Measurements from ENCODE around the gene KBTBD3. TPM values are rescaled to one million over a fixed set of nuclear protein-coding genes. Genes with fewer than 3 reads are reported as not detected.

The KBTBD3 gene, protein sequence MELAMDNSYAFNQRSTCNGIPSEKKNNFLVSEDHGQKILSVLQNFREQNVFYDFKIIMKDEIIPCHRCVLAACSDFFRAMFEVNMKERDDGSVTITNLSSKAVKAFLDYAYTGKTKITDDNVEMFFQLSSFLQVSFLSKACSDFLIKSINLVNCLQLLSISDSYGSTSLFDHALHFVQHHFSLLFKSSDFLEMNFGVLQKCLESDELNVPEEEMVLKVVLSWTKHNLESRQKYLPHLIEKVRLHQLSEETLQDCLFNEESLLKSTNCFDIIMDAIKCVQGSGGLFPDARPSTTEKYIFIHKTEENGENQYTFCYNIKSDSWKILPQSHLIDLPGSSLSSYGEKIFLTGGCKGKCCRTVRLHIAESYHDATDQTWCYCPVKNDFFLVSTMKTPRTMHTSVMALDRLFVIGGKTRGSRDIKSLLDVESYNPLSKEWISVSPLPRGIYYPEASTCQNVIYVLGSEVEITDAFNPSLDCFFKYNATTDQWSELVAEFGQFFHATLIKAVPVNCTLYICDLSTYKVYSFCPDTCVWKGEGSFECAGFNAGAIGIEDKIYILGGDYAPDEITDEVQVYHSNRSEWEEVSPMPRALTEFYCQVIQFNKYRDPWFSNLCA
- 3.1 TPM for total RNA-seq (ENCODE audit: unreplicated experiment)
- long read RNA-seq, partial matches to known transcripts, result 0 of 2 reads
- long read RNA-seq, other reads (novel, unspliced or antisense), result 0 of 2 reads

GRCh38 chr11:106076919-106077608 is at the start of gene KBTBD3:
TSS of gene KBTBD3 (minus strand) at chr11:106077347. CDS start at chr11:106059097, 18,250 bp downstream.
- TF ChIP-seq, protein P1, sequence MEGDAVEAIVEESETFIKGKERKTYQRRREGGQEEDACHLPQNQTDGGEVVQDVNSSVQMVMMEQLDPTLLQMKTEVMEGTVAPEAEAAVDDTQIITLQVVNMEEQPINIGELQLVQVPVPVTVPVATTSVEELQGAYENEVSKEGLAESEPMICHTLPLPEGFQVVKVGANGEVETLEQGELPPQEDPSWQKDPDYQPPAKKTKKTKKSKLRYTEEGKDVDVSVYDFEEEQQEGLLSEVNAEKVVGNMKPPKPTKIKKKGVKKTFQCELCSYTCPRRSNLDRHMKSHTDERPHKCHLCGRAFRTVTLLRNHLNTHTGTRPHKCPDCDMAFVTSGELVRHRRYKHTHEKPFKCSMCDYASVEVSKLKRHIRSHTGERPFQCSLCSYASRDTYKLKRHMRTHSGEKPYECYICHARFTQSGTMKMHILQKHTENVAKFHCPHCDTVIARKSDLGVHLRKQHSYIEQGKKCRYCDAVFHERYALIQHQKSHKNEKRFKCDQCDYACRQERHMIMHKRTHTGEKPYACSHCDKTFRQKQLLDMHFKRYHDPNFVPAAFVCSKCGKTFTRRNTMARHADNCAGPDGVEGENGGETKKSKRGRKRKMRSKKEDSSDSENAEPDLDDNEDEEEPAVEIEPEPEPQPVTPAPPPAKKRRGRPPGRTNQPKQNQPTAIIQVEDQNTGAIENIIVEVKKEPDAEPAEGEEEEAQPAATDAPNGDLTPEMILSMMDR (IDR thresholded peaks at IDR 0.05; ENCODE audit: unreplicated experiment), result no peak
- DNase-seq (ENCODE audit: low spot score), result peak; percentile 95
- H3K27me3 Mint-ChIP-seq (ENCODE audit: unreplicated experiment), result peaks cover 3% of the 10 kb centered on the region
- H3K4me3 Mint-ChIP-seq (ENCODE audit: unreplicated experiment), result peak within 1 kb of the TSS; percentile 97
- peak within 1 kb of the TSS; percentile 95 for H3K27ac Mint-ChIP-seq (ENCODE audit: unreplicated experiment)
- no peaks in the 10 kb centered on the region for H3K9me3 Mint-ChIP-seq (ENCODE audit: unreplicated experiment)
- peaks cover 11% of the 10 kb centered on the region for H3K4me1 Mint-ChIP-seq (ENCODE audit: unreplicated experiment)
- H3K36me3 Mint-ChIP-seq (ENCODE audit: low read depth, unreplicated experiment), result peaks cover 8% of the 10 kb centered on the region

DNA sequence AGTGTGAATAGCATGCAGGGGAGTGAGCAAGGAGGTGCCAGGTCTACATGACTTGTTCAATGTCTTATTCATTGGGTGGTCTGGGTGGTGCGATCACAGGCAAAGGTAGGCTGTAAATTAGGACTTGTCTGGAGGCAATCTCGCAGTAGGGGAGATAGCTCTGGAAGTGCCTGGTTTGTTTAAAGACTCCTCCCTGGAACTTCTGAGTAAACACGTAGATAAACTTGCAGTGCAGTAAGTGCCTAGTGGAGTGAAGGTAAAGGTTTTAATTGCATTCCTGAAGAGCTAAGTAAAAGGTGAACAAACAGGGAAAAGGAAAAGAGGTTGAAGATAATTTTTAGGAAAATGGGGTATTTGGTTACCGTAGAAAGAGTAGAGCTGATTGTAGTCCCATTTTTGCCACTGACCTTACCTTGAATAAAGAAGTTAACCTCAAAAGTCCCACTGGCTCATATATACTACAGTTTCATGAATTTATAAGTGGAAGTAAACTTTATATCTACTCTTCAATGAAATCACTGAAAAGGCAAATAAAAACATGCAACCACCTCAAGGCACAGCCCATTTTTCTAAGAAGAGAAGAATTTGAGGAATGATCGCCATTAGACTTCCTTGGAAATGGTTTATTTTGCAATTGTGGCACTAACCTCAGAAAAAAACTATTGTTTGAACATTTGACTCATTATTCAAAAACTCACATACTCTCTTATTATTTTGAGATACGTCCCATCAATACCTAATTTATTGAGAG is 44.6 kb upstream of the KBTBD3 start:
- H3K9me3 Mint-ChIP-seq (ENCODE audit: unreplicated experiment), result no peaks in the 10 kb centered on the region
- H3K4me3 Mint-ChIP-seq (ENCODE audit: unreplicated experiment), result no peak overlapping the region
- TF ChIP-seq, protein P1 (IDR thresholded peaks at IDR 0.05; ENCODE audit: unreplicated experiment), result no peak
- no peaks in the 10 kb centered on the region for H3K36me3 Mint-ChIP-seq (ENCODE audit: low read depth, unreplicated experiment)
- H3K27me3 Mint-ChIP-seq (ENCODE audit: unreplicated experiment), result peaks cover 1% of the 10 kb centered on the region
- no peaks in the 10 kb centered on the region for H3K4me1 Mint-ChIP-seq (ENCODE audit: unreplicated experiment)
- no peak for DNase-seq (ENCODE audit: low spot score)
- no peak overlapping the region for H3K27ac Mint-ChIP-seq (ENCODE audit: unreplicated experiment)

DNA sequence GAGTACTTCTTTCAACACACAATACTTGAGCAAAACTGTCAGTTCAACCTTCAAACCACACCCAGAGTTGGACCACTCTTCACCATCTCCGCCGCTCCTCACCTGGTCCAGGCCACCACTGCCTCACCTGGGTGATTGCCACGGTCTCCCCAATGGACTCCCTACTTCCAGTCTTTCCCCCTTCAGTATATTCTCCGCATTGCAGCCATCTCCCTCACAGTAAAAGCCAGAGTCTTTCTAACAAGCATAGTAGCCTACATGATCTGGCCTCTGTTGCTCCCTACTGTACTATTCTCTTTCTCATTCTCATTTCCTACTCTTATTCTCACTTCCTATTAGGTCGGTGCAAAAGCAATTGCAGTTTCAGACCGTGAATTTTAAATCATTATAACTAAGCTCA is 28.8 kb upstream of the KBTBD3 start:
- Mint-ChIP-seq H3K9me3 (ENCODE audit: unreplicated experiment) (no peaks in the 10 kb centered on the region), H3K36me3 (ENCODE audit: low read depth, unreplicated experiment) (no peaks in the 10 kb centered on the region), H3K27ac (ENCODE audit: unreplicated experiment) (no peak overlapping the region), H3K27me3 (ENCODE audit: unreplicated experiment) (no peaks in the 10 kb centered on the region), H3K4me3 (ENCODE audit: unreplicated experiment) (no peak overlapping the region), H3K4me1 (ENCODE audit: unreplicated experiment) (peaks cover 2% of the 10 kb centered on the region)
- no peak for DNase-seq (ENCODE audit: low spot score)
- TF ChIP-seq, protein P1 (IDR thresholded peaks at IDR 0.05; ENCODE audit: unreplicated experiment), result no peak

GRCh38 chr11:106101819-106102218 is 24.7 kb upstream of the KBTBD3 start:
- TF ChIP-seq, protein P1 (IDR thresholded peaks at IDR 0.05; ENCODE audit: unreplicated experiment), result no peak
- no peak overlapping the region for H3K4me3 Mint-ChIP-seq (ENCODE audit: unreplicated experiment)
- H3K27me3 Mint-ChIP-seq (ENCODE audit: unreplicated experiment), result no peaks in the 10 kb centered on the region
- H3K36me3 Mint-ChIP-seq (ENCODE audit: low read depth, unreplicated experiment), result no peaks in the 10 kb centered on the region
- H3K9me3 Mint-ChIP-seq (ENCODE audit: unreplicated experiment), result no peaks in the 10 kb centered on the region
- H3K27ac Mint-ChIP-seq (ENCODE audit: unreplicated experiment), result no peak overlapping the region
- peaks cover 2% of the 10 kb centered on the region for H3K4me1 Mint-ChIP-seq (ENCODE audit: unreplicated experiment)
- DNase-seq (ENCODE audit: low spot score), result no peak
